ENCODE data around the gene SLC25A33. TPM values are rescaled to one million over a fixed set of nuclear protein-coding genes. Genes with fewer than 3 reads are reported as not detected.

Gene SLC25A33
- total RNA-seq, 1 donor from 2014 or later = 5.4 TPM

- intact Hi-C loops (cut with micrococcal nuclease) = no loop called here
Measured at GRCh38 chr1:9618909-9619679, 79.8 kb downstream of the SLC25A33 start.

GRCh38 chr1:9621032-9621431 is 81.8 kb downstream of the SLC25A33 start:
- intact Hi-C loops (cut with micrococcal nuclease) = loop anchor here (10.0 kb wide), 1 partner anchor 414 kb away; the partner anchor contains the start of gene UBE4B

- intact Hi-C loops (cut with micrococcal nuclease) = loop anchor here (10.0 kb wide), 1 partner anchor 411 kb away; the partner anchor contains the start of gene UBE4B
Measured at GRCh38 chr1:9624081-9624480, 84.8 kb downstream of the SLC25A33 start.

- intact Hi-C loops (cut with micrococcal nuclease) = loop anchor here (5.0 to 10.0 kb wide), 2 partner anchors 42 to 410 kb away; partner anchors contain the start of gene UBE4B
Measured at GRCh38 chr1:9625030-9625429, 85.8 kb downstream of the SLC25A33 start.

GRCh38 chr1:9626201-9626608 is 86.9 kb downstream of the SLC25A33 start:
- intact Hi-C loops (cut with micrococcal nuclease) = loop anchor here (2.0 to 10.0 kb wide), 5 partner anchors 41 to 805 kb away; partner anchors contain the start of genes CENPS, CLSTN1 and UBE4B

- intact Hi-C loops (cut with micrococcal nuclease) = loop anchor here (1.0 to 10.0 kb wide), 6 partner anchors 24 to 406 kb away; partner anchors contain the start of genes TMEM201 and UBE4B
Measured at GRCh38 chr1:9628541-9629444, 89.5 kb downstream of the SLC25A33 start.

- intact Hi-C loops (cut with micrococcal nuclease) = loop anchor here (1.0 to 10.0 kb wide), 6 partner anchors 23 to 405 kb away; partner anchors contain the start of genes TMEM201 and UBE4B
Measured at GRCh38 chr1:9629445-9630201, 90.4 kb downstream of the SLC25A33 start.

GRCh38 chr1:9630331-9631111 is 91.3 kb downstream of the SLC25A33 start:
- intact Hi-C loops (cut with micrococcal nuclease) = no loop called here

GRCh38 chr1:9631613-9632012 is 92.3 kb downstream of the SLC25A33 start:
- intact Hi-C loops (cut with micrococcal nuclease) = no loop called here

GRCh38 chr1:9633493-9633892 is 94.2 kb downstream of the SLC25A33 start:
- intact Hi-C loops (cut with micrococcal nuclease) = no loop called here

GRCh38 chr1:9634582-9634981 is 95.3 kb downstream of the SLC25A33 start:
- intact Hi-C loops (cut with micrococcal nuclease) = no loop called here

Other genes starting within 250 kb of the SLC25A33 start
- 22.8 TPM in 2 replicates for gene SPSB1, start 246.6 kb upstream of the SLC25A33 start, total RNA-seq
- 17.4 and 19.1 TPM in 2 replicates for gene TMEM201, start 49.4 kb downstream of the SLC25A33 start, total RNA-seq
- gene PIK3CD, start 112.3 kb downstream of the SLC25A33 start, total RNA-seq = 356 and 357 TPM in 2 replicates